Mammary epithelial cell (primary cell): ENCODE data around the gene NDUFV2.

Experiments used
- CTCF ChIP-seq, 2 donors: IDR thresholded peaks in 1 of 2; conservative IDR thresholded peaks in 1 of 2; 2 replicates each; pipeline ENCODE4 v1.5.1; 2011 to 2012; ENCODE audit warnings: inconsistent platforms in 2 of 2, low read length in 2 of 2, mild to moderate bottlenecking in 2 of 2, control low read depth in 1 of 2, low read depth in 1 of 2; ENCODE audit not compliant: insufficient read depth in 1 of 2; ENCODE audit errors: extremely low read depth in 1 of 2
- EZH2 ChIP-seq: IDR thresholded peaks from 2 replicates; pipeline ENCODE4 v1.6.1; 2012; ENCODE audit warnings: low read length, inconsistent platforms, borderline replicate concordance

- TF ChIP-seq CTCF (conservative IDR thresholded peaks at IDR 0.05 in 1 of 2, IDR thresholded peaks at IDR 0.05 in 1 of 2; ENCODE audit: extremely low read depth in 1 of 2, insufficient read depth in 1 of 2, low read depth in 1 of 2, low read length in 2 of 2) (no peak), EZH2 (no peak)
Measured at GRCh38 chr18:9087144-9087543, 15.4 kb upstream of the NDUFV2 start.
